ENCODE measurements around the gene IL2RG. TPM values are rescaled to one million over a fixed set of nuclear protein-coding genes. Genes with fewer than 3 reads are reported as not detected.
A peak's percentile ranks its signal among the peaks of the same experiment; 100 is the strongest.

Gene IL2RG
- total RNA-seq, 1 experiment from 2014 or later: not detected

DNA sequence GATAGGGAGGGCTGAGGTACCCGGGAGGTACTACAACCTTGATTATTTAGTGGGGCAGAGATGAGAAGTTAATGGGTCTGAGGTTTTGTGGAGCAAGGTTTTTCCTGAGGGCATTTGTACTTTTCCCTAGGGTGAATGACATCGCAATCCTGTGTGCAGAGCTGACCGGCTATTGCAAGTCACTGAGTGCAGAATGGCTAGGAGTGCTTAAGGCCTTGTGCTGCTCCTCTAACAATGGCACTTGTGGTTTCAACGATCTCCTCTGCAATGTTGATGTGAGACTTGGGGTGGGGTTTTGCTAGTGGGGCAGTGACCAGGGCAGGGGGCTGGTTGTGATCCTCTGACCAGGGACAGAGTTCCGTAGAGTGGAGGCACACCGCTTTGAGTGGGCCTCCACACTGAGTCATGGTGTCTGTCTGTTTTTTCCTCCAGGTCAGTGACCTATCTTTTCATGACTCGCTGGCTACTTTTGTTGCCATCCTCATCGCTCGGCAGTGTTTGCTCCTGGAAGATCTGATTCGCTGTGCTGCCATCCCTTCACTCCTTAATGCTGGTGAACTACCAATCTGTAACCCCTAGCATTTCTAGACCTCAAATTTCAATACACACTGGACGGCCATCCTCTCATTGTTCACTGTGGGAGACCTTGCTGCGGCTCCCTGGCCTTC lies 16.9 kb upstream of the IL2RG start:
- Histone ChIP-seq H3K4me2 (ENCODE audit: low read length) (no peak overlapping the region), H3K4me1 (ENCODE audit: insufficient read depth, low read length) (no peaks in the 10 kb centered on the region), H3K27me3 (ENCODE audit: low read length) (no peaks in the 10 kb centered on the region), H3K9ac (ENCODE audit: low read length) (no peak overlapping the region), H3K36me3 (ENCODE audit: low read depth, low read length) (peaks cover 33% of the 10 kb centered on the region), H3K9me3 (ENCODE audit: low read length) (no peaks in the 10 kb centered on the region), H3K79me2 (ENCODE audit: low read length) (no peaks in the 10 kb centered on the region), H3K4me3 (ENCODE audit: low read length) (no peak overlapping the region), H4K20me1 (ENCODE audit: low read length) (no peaks in the 10 kb centered on the region), H3F3A (ENCODE audit: low read length, unreplicated experiment) (no peaks in the 10 kb centered on the region), H3K9me2 (replicated peaks; ENCODE audit: low read length) (no peaks in the 10 kb centered on the region), H2AFZ (ENCODE audit: low read length) (no peak overlapping the region), H3K27ac (ENCODE audit: low read length) (no peak overlapping the region)
- intact Hi-C loops (cut with micrococcal nuclease): no loop called here
- BruUV-seq (replicated peaks): no TSS peak
- ATAC-seq (peak; percentile 46), DNase-seq (no peak)
- TF ChIP-seq CTCF (conservative IDR thresholded peaks at IDR 0.05; ENCODE audit: low read depth, low read length) (no peak), EZH2phosphoT487 (IDR thresholded peaks at IDR 0.05; ENCODE audit: borderline replicate concordance, low read length) (no peak), EZH2 (IDR thresholded peaks at IDR 0.05; ENCODE audit: low read length, unreplicated experiment) (no peak)
- CTCF ChIA-PET: no interaction called here
- POLR2A ChIA-PET (ENCODE audit: unreplicated experiment): no interaction called here

GRCh38 chrX:71118985-71119535 lies 7.7 kb upstream of the IL2RG start:
- intact Hi-C loops (cut with micrococcal nuclease): no loop called here
- H3K9ac ChIP-seq (ENCODE audit: low read length): peak overlapping the region; percentile 95
- ATAC-seq (peak; percentile 35), DNase-seq (no peak)
- no peak overlapping the region for H3K27ac ChIP-seq (ENCODE audit: low read length)
- POLR2A ChIA-PET (ENCODE audit: unreplicated experiment): interaction anchor here (0.5 to 0.6 kb wide), 3 partner anchors 25 to 164 kb away, joined by 3 to 13 read pairs (median 8); partner anchors contain the start of genes NONO and SNX12
- peak overlapping the region; percentile 98 for H2AFZ ChIP-seq (ENCODE audit: low read length)
- no TSS peak for BruUV-seq (replicated peaks)
- H3F3A ChIP-seq (ENCODE audit: low read length, unreplicated experiment): no peaks in the 10 kb centered on the region
- CTCF ChIA-PET: interaction anchor here (0.6 kb wide), 1 partner anchor 164 kb away, joined by 3 read pairs; no protein-coding TSS in a partner anchor
- no peaks in the 10 kb centered on the region for H3K27me3 ChIP-seq (ENCODE audit: low read length)
- peaks cover 12% of the 10 kb centered on the region; the same call in 1 of the 2 replicates for H3K79me2 ChIP-seq (ENCODE audit: low read length)
- H4K20me1 ChIP-seq (ENCODE audit: low read length): no peaks in the 10 kb centered on the region
- peak overlapping the region; percentile 89 for H3K4me2 ChIP-seq (ENCODE audit: low read length)
- H3K9me3 ChIP-seq (ENCODE audit: low read length): no peaks in the 10 kb centered on the region
- H3K36me3 ChIP-seq (ENCODE audit: low read depth, low read length): no peaks in the 10 kb centered on the region; the same call in 1 of the 2 replicates
- no peaks in the 10 kb centered on the region for H3K9me2 ChIP-seq (replicated peaks; ENCODE audit: low read length)
- peak overlapping the region; percentile 94 for H3K4me3 ChIP-seq (ENCODE audit: low read length)
- no peak for TF ChIP-seq CTCF (conservative IDR thresholded peaks at IDR 0.05; ENCODE audit: low read depth, low read length)
- TF ChIP-seq EZH2 (IDR thresholded peaks at IDR 0.05; ENCODE audit: low read length, unreplicated experiment): no peak
- no peak for TF ChIP-seq EZH2phosphoT487 (IDR thresholded peaks at IDR 0.05; ENCODE audit: borderline replicate concordance, low read length)
- peaks cover 9% of the 10 kb centered on the region; the same call in 1 of the 2 replicates for H3K4me1 ChIP-seq (ENCODE audit: insufficient read depth, low read length)
